HG03575 (cell line): ENCODE measurements around the gene FBXO24.

Experiments used
- ATAC-seq: cut with Tn5 transposase; IDR thresholded peaks from one replicate; pipeline ENCODE4 v1.9.1; 2021; ENCODE audit not compliant: unreplicated experiment, insufficient number of reproducible peaks, low FRiP score; ENCODE audit errors: extremely low read depth

Gene FBXO24

DNA sequence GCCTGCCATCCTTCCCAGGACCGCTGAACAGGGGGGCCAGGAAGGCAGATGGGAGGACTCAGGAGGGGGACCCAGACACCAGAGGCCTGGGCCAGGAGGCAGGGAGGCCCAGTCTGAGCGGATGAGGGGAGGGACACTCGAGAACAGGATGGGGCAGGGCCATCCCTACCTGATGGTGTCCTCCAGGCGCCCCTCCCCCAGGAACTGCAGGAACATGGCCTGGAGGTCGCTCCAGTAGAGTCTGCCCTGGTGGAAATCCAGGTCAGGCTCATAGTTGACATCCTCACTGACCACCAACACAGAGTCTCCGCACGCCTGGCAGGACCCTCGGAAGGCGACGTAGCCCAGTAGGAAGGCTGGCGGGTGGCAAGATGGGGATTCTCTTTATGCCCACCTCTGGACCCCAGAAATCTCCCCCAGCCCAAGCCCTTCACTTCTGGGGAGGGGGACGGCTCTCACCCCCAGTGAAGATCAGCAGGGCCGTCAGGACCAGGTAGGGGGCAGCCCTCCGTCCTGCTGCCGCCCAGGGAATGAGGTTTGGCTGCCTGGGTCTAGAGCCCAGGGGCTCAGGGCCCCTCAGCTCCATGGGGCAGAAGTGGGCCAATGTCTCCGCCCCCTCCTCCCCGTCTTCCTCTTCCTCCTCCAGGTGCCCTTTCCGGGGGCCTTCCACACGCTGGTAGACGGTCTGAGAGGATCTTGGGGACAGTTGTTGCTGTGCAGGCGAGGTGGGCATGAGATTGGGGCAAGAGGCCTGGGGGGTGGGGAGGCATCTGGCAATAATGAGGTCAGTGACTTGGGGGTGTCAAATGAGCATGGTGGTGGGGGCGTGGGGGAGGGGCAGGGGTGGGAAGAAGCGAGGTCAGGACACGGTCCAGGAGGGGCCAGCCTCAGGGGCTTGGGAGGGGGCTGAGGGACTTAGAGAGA, 54.7 kb downstream of the FBXO24 start:
- no peak for ATAC-seq

DNA sequence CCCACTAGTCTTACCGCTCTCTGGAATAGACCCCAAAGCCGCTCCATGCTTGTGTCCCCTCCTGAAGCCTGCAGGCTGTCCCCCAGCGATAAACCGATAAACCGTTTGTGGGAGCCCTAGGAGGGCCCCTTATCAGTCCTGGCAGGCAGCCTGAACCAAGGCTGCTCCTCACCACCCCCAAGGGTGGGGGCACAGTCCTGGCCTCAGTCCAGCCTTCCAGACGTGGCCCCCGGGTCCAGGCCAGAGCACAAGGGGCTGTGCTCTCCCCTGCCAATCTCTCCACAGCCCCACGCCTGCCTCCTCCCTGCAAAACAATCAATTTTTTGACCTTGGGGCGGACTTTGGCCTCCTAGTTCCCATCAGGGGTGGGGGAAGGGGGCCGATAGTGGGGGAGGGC, 55.3 kb downstream of the FBXO24 start, which contains the start of gene TFR2:
TSS of gene TFR2 (minus strand) at position 90 of the 397 bp plus-strand sequence. CDS start at position 47, 43 bp downstream.
- ATAC-seq, result no peak

- no peak for ATAC-seq
Observed at GRCh38 chr7:100641860-100642533, 55.9 kb downstream of the FBXO24 start.

GRCh38 chr7:100642534-100642907, 56.4 kb downstream of the FBXO24 start:
- ATAC-seq, result no peak

- ATAC-seq, result no peak
Observed at GRCh38 chr7:100649826-100650565, 63.9 kb downstream of the FBXO24 start.
